Measurements from ENCODE around the gene BCL11B.
"Not testable (repeated sequence)": the region's sequence is repeated elsewhere in the genome, so short reads cannot be mapped to it uniquely, and the experiment has no call there.

Gene BCL11B

GRCh38 chr14:99186956-99187690 lies 84.9 kb downstream of the BCL11B start:
- Histone ChIP-seq H3K36me3 (ENCODE audit: control insufficient read depth in 1 of 2, insufficient read depth in 2 of 2, low read length in 2 of 2) (peaks cover under 1 to 5% of the 10 kb centered on the region in 2 donors), H3K4me1 (ENCODE audit: control insufficient read depth in 1 of 2, insufficient read depth in 2 of 2, low read length in 2 of 2) (peaks cover 6 to 8% of the 10 kb centered on the region in 2 donors), H3K27ac (ENCODE audit: low read depth, low read length) (no peak overlapping the region), H3K9ac (ENCODE audit: low read depth in 1 of 2, low read length in 2 of 2) (no peak overlapping the region), H3K9me3 (ENCODE audit: control insufficient read depth in 1 of 2, low read length in 2 of 2) (no peaks in the 10 kb centered on the region), H3K4me3 (ENCODE audit: low read depth in 1 of 2, low read length in 2 of 2) (no peak overlapping the region), H3K27me3 (ENCODE audit: control insufficient read depth in 1 of 2, insufficient read depth in 2 of 2, low read length in 2 of 2) (no peaks in the 10 kb centered on the region)

GRCh38 chr14:99186336-99186735 lies 85.7 kb downstream of the BCL11B start:
- not testable (repeated sequence) for H3K9ac ChIP-seq (ENCODE audit: low read depth in 1 of 2, low read length in 2 of 2); H3K4me1 ChIP-seq (ENCODE audit: control insufficient read depth in 1 of 2, insufficient read depth in 2 of 2, low read length in 2 of 2); H3K4me3 ChIP-seq (ENCODE audit: low read depth in 1 of 2, low read length in 2 of 2); H3K27ac ChIP-seq (ENCODE audit: low read depth, low read length); H3K9me3 ChIP-seq (ENCODE audit: control insufficient read depth in 1 of 2, low read length in 2 of 2); H3K36me3 ChIP-seq (ENCODE audit: control insufficient read depth in 1 of 2, insufficient read depth in 2 of 2, low read length in 2 of 2); H3K27me3 ChIP-seq (ENCODE audit: control insufficient read depth in 1 of 2, insufficient read depth in 2 of 2, low read length in 2 of 2)

GRCh38 chr14:99185436-99186068 lies 86.4 kb downstream of the BCL11B start:
- Histone ChIP-seq H3K27me3 (ENCODE audit: control insufficient read depth in 1 of 2, insufficient read depth in 2 of 2, low read length in 2 of 2) (no peaks in the 10 kb centered on the region), H3K4me3 (ENCODE audit: low read depth in 1 of 2, low read length in 2 of 2) (no peak overlapping the region), H3K4me1 (ENCODE audit: control insufficient read depth in 1 of 2, insufficient read depth in 2 of 2, low read length in 2 of 2) (no peaks in the 10 kb centered on the region), H3K9ac (ENCODE audit: low read depth in 1 of 2, low read length in 2 of 2) (no peak overlapping the region), H3K27ac (ENCODE audit: low read depth, low read length) (no peak overlapping the region), H3K9me3 (ENCODE audit: control insufficient read depth in 1 of 2, low read length in 2 of 2) (no peaks in the 10 kb centered on the region), H3K36me3 (ENCODE audit: control insufficient read depth in 1 of 2, insufficient read depth in 2 of 2, low read length in 2 of 2) (peaks cover 5 to 6% of the 10 kb centered on the region in 2 donors)

- H3K27me3 ChIP-seq (ENCODE audit: control insufficient read depth in 1 of 2, insufficient read depth in 2 of 2, low read length in 2 of 2), result no peaks in the 10 kb centered on the region
- no peak overlapping the region for H3K9ac ChIP-seq (ENCODE audit: low read depth in 1 of 2, low read length in 2 of 2)
- H3K36me3 ChIP-seq (ENCODE audit: control insufficient read depth in 1 of 2, insufficient read depth in 2 of 2, low read length in 2 of 2), result peaks cover 5 to 6% of the 10 kb centered on the region in 2 donors
- H3K4me1 ChIP-seq (ENCODE audit: control insufficient read depth in 1 of 2, insufficient read depth in 2 of 2, low read length in 2 of 2), result no peaks in the 10 kb centered on the region
- H3K9me3 ChIP-seq (ENCODE audit: control insufficient read depth in 1 of 2, low read length in 2 of 2), result no peaks in the 10 kb centered on the region
- no peak overlapping the region for H3K4me3 ChIP-seq (ENCODE audit: low read depth in 1 of 2, low read length in 2 of 2)
- H3K27ac ChIP-seq (ENCODE audit: low read depth, low read length), result no peak overlapping the region
These were observed 88.3 kb downstream of the BCL11B start for GRCh38 chr14:99183716-99184115.

- Histone ChIP-seq H3K36me3 (ENCODE audit: control insufficient read depth in 1 of 2, insufficient read depth in 2 of 2, low read length in 2 of 2) (peaks cover 5 to 6% of the 10 kb centered on the region in 2 donors), H3K4me1 (ENCODE audit: control insufficient read depth in 1 of 2, insufficient read depth in 2 of 2, low read length in 2 of 2) (no peaks in the 10 kb centered on the region)
These were observed 88.7 kb downstream of the BCL11B start for GRCh38 chr14:99183311-99183710.

GRCh38 chr14:99182548-99183250 lies 89.3 kb downstream of the BCL11B start:
- no peaks in the 10 kb centered on the region for H3K27me3 ChIP-seq (ENCODE audit: control insufficient read depth in 1 of 2, insufficient read depth in 2 of 2, low read length in 2 of 2)
- no peaks in the 10 kb centered on the region for H3K9me3 ChIP-seq (ENCODE audit: control insufficient read depth in 1 of 2, low read length in 2 of 2)
- H3K4me3 ChIP-seq (ENCODE audit: low read depth in 1 of 2, low read length in 2 of 2), result no peak overlapping the region
- H3K27ac ChIP-seq (ENCODE audit: low read depth, low read length), result no peak overlapping the region
- H3K36me3 ChIP-seq (ENCODE audit: control insufficient read depth in 1 of 2, insufficient read depth in 2 of 2, low read length in 2 of 2), result peaks cover 5 to 6% of the 10 kb centered on the region in 2 donors
- no peak overlapping the region for H3K9ac ChIP-seq (ENCODE audit: low read depth in 1 of 2, low read length in 2 of 2)
- no peaks in the 10 kb centered on the region for H3K4me1 ChIP-seq (ENCODE audit: control insufficient read depth in 1 of 2, insufficient read depth in 2 of 2, low read length in 2 of 2)

More at GRCh38 chr14:99183311-99183710, 88.7 kb downstream of the BCL11B start:
- Histone ChIP-seq H3K27ac (ENCODE audit: low read depth, low read length) (no peak overlapping the region), H3K4me3 (ENCODE audit: low read depth in 1 of 2, low read length in 2 of 2) (no peak overlapping the region), H3K9me3 (ENCODE audit: control insufficient read depth in 1 of 2, low read length in 2 of 2) (no peaks in the 10 kb centered on the region), H3K27me3 (ENCODE audit: control insufficient read depth in 1 of 2, insufficient read depth in 2 of 2, low read length in 2 of 2) (no peaks in the 10 kb centered on the region), H3K9ac (ENCODE audit: low read depth in 1 of 2, low read length in 2 of 2) (no peak overlapping the region)

- Histone ChIP-seq H3K27me3 (ENCODE audit: control insufficient read depth in 1 of 2, insufficient read depth in 2 of 2, low read length in 2 of 2) (no peaks in the 10 kb centered on the region), H3K36me3 (ENCODE audit: control insufficient read depth in 1 of 2, insufficient read depth in 2 of 2, low read length in 2 of 2) (peaks cover 5 to 6% of the 10 kb centered on the region in 2 donors), H3K4me3 (ENCODE audit: low read depth in 1 of 2, low read length in 2 of 2) (no peak overlapping the region), H3K4me1 (ENCODE audit: control insufficient read depth in 1 of 2, insufficient read depth in 2 of 2, low read length in 2 of 2) (no peaks in the 10 kb centered on the region), H3K9me3 (ENCODE audit: control insufficient read depth in 1 of 2, low read length in 2 of 2) (no peaks in the 10 kb centered on the region), H3K9ac (ENCODE audit: low read depth in 1 of 2, low read length in 2 of 2) (no peak overlapping the region), H3K27ac (ENCODE audit: low read depth, low read length) (no peak overlapping the region)
These were observed 90.0 kb downstream of the BCL11B start for GRCh38 chr14:99181804-99182520.

GRCh38 chr14:99181241-99181640 lies 90.8 kb downstream of the BCL11B start:
- Histone ChIP-seq H3K4me1 (ENCODE audit: control insufficient read depth in 1 of 2, insufficient read depth in 2 of 2, low read length in 2 of 2) (no peaks in the 10 kb centered on the region), H3K4me3 (ENCODE audit: low read depth in 1 of 2, low read length in 2 of 2) (no peak overlapping the region), H3K9me3 (ENCODE audit: control insufficient read depth in 1 of 2, low read length in 2 of 2) (no peaks in the 10 kb centered on the region), H3K9ac (ENCODE audit: low read depth in 1 of 2, low read length in 2 of 2) (no peak overlapping the region), H3K27ac (ENCODE audit: low read depth, low read length) (no peak overlapping the region), H3K27me3 (ENCODE audit: control insufficient read depth in 1 of 2, insufficient read depth in 2 of 2, low read length in 2 of 2) (no peaks in the 10 kb centered on the region), H3K36me3 (ENCODE audit: control insufficient read depth in 1 of 2, insufficient read depth in 2 of 2, low read length in 2 of 2) (peaks cover 5 to 6% of the 10 kb centered on the region in 2 donors)

GRCh38 chr14:99179946-99180345 lies 92.1 kb downstream of the BCL11B start:
- H3K4me1 ChIP-seq (ENCODE audit: control insufficient read depth in 1 of 2, insufficient read depth in 2 of 2, low read length in 2 of 2), result no peaks in the 10 kb centered on the region
- H3K36me3 ChIP-seq (ENCODE audit: control insufficient read depth in 1 of 2, insufficient read depth in 2 of 2, low read length in 2 of 2), result peaks cover 5 to 6% of the 10 kb centered on the region in 2 donors
- no peak overlapping the region for H3K4me3 ChIP-seq (ENCODE audit: low read depth in 1 of 2, low read length in 2 of 2)
- no peak overlapping the region for H3K9ac ChIP-seq (ENCODE audit: low read depth in 1 of 2, low read length in 2 of 2)
- H3K27ac ChIP-seq (ENCODE audit: low read depth, low read length), result no peak overlapping the region
- H3K27me3 ChIP-seq (ENCODE audit: control insufficient read depth in 1 of 2, insufficient read depth in 2 of 2, low read length in 2 of 2), result no peaks in the 10 kb centered on the region
- H3K9me3 ChIP-seq (ENCODE audit: control insufficient read depth in 1 of 2, low read length in 2 of 2), result no peaks in the 10 kb centered on the region

Measured in duodenal mucosa (tissue), 2 donors.